ENCODE data around the gene LRP3.

DNA sequence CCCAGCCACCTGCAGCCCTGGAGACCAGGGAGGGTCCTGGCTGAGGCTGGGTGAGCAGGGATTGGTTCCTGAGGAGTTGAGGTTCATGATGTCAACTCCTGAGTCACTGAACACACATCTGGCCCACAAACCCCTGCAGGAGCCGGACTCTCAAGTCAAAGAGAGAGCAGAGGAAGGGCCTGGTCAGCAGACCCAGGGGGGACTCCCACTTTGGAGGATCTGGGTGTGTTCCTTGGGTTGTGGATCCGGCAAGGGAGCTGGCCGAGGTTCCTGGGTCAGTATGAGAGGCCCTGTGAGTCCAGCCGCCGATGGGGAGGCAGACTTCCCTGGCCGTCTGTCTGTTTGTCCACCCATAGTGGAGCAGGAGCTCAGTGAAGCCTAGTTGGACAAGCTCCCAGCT is 27.5 kb downstream of the LRP3 start:
- TF ChIP-seq, protein P1, sequence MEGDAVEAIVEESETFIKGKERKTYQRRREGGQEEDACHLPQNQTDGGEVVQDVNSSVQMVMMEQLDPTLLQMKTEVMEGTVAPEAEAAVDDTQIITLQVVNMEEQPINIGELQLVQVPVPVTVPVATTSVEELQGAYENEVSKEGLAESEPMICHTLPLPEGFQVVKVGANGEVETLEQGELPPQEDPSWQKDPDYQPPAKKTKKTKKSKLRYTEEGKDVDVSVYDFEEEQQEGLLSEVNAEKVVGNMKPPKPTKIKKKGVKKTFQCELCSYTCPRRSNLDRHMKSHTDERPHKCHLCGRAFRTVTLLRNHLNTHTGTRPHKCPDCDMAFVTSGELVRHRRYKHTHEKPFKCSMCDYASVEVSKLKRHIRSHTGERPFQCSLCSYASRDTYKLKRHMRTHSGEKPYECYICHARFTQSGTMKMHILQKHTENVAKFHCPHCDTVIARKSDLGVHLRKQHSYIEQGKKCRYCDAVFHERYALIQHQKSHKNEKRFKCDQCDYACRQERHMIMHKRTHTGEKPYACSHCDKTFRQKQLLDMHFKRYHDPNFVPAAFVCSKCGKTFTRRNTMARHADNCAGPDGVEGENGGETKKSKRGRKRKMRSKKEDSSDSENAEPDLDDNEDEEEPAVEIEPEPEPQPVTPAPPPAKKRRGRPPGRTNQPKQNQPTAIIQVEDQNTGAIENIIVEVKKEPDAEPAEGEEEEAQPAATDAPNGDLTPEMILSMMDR (IDR thresholded peaks at IDR 0.05), result no peak
- no peak for TF ChIP-seq POLR2A (IDR thresholded peaks at IDR 0.05)
